DMS153 treated with DMSO at 0.1 percent for 48 hours (cell line): ENCODE data around the gene EHD4.

Experiments
- DNase-seq: peaks from one replicate; lab custom pipeline; 2025; ENCODE audit not compliant: unreplicated experiment; lab: John Stamatoyannopoulos, UW

EHD4 gene

GRCh38 chr15:41939986-41940385 is 32.4 kb downstream of the EHD4 start:
- no peak for DNase-seq

GRCh38 chr15:41937568-41937923 is 34.8 kb downstream of the EHD4 start:
- no peak for DNase-seq

GRCh38 chr15:41936649-41937567 is 35.4 kb downstream of the EHD4 start:
- no peak for DNase-seq

DNA sequence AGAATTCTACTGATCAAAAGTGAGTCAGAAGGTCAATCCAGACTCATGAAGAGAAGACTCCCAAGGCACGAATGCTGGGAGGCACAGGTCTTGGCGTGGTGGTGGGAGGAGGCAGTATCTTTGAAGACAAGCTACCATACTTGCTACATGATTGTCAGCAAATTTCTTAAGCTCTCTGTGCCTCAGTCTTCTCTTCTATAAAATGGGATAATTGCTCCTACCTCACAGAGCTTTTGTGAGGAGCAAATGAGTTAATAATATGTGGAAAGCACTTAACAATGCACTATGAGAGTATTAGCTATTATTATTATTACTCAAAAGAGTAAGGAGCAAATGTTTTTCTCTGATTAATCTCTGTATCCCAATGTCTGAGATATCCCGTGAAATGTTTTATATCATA is 36.2 kb downstream of the EHD4 start:
- no peak for DNase-seq

DNA sequence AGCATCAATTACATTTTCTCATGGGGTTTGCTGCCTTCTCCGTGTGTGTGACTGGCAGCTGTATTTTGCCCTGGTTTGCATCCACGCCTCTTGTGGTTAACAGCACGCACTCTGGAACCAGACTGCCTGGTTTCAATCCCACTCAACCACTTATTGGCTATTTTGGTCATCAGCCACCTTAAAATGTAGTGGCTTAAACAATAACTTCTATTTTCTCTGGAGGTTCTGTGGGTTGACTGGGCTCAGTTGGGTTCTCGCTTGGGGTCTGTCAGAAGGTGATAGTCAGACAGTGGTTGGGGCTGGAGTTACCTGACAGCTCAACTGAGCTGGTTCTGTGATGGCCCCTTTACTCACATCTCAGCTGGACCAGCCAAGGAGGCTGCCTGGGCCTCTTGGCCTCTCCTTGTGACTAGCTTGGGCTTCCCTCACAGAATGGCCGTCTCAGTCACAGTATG is 36.8 kb downstream of the EHD4 start:
- no peak for DNase-seq

- no peak for DNase-seq
Measured at GRCh38 chr15:41934843-41935242, 37.5 kb downstream of the EHD4 start.

DNA sequence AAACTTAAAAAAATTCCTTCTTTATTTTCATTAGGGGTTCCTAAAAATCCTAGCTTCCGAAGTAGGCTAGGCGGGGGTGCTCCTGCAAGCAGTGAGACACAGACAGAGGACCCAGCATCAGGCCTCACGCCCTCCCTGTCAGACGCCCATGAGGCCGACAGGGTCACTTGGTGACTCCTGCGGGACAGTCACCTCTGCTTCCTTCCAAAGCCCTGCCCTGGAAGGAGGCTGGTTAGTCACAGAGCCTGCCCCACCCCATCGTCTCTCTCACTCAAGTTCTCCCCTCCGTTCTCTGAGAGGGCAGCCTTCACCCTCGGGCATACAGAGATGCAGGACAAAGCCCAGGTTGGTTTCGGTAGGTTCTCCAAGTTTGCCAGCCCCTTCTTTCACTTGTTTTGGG is 38.6 kb downstream of the EHD4 start:
- DNase-seq = no peak

GRCh38 chr15:41933326-41933725 is 39.0 kb downstream of the EHD4 start:
- no peak for DNase-seq

- no peak for DNase-seq
Measured at GRCh38 chr15:41932511-41933289, 39.7 kb downstream of the EHD4 start.

GRCh38 chr15:41932101-41932500 is 40.3 kb downstream of the EHD4 start:
- no peak for DNase-seq

- no peak for DNase-seq
Measured at GRCh38 chr15:41930867-41931222, 41.5 kb downstream of the EHD4 start.

DNA sequence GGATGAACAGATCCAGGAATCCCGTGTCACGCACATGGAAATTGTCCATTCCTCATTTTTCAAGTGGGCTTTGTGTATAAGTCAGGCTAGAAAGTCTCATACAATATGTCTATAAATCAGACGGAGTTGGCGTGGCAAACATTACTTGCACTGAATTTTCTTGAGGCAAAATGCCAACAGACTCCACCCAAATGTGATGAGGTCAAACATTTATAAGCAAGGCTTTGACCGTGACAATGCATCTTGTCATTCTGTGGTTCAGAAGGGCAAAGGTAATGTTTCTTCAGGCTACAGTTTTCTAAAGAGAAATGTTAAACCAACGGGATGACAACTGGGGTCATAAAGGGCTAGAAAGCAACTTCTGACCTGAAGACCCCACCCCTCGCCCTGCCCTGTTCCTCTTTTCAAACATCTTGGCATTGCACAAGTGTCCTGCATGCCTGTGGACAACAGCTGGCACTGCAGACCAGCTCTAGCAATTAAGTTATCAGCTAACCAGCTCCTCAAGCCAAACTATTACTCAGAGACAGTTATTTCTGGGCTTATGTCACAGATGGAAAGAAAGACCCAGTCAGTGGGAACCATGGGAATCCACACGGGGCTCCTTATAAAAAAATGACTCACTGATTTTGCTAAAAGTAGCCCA is 42.0 kb downstream of the EHD4 start:
- DNase-seq = no peak

- no peak for DNase-seq
Measured at GRCh38 chr15:41928637-41929620, 43.4 kb downstream of the EHD4 start.

DNA sequence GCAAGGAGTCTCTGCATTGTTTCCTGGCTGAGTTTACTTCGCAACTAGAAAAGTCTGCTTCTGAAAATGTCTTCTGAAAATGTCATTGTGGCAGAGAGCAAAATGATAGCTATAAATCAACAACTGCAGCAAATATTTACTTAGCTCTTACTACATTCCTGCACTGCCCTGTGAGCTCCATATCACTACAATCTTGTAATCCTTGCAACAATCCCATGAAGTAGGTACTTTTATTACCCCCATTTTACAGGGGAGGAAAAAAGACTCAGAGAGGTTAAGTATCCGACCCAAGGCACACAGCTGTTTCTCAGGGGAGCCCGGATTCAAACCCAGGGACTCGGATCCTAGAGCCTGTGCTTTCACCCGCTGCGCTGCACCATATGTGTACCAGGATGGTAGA is 44.3 kb downstream of the EHD4 start:
- DNase-seq = no peak

- DNase-seq = no peak
Measured at GRCh38 chr15:41927536-41927935, 44.8 kb downstream of the EHD4 start.

DNA sequence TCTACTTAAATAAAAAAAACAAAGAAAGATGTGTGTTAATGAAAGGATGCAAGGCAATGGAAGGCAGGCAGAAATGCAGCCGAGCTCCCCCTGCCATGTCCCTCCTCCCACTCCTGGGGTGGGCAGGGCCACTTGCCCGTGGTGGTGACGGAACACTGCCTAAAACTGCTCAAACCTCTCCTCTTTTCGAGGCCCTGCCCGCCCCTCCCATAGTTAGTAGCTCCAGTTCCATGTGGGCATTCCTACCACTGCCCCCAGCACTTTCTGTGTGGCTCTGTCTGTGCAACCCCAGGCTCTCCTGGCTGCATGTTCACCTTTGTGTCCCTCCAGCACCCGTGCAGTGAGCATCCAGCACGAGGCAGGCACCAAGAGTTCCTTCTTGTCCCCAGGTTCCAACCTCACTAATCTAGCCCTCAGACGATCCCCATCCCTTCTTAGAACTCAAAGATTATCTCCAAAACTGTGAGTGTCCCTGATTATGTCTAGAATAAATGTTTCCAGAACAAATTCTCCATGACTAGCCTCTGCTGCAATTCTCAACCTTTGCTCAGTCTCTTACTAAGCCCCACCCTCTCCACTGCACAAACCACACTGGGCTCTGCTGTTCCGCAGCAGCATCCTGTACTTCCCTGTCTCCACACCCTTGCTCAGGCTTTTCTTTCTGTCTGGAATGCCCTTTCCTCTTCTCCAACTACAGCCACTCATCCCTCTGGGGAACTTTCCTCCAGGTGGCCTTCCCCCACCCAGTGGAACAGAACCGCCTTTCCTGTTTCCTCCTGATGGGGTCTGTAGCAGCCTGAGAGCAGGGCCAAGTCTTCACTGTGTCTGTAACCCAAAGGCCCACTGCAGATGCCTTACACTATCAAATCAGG is 45.9 kb downstream of the EHD4 start:
- no peak for DNase-seq

DNA sequence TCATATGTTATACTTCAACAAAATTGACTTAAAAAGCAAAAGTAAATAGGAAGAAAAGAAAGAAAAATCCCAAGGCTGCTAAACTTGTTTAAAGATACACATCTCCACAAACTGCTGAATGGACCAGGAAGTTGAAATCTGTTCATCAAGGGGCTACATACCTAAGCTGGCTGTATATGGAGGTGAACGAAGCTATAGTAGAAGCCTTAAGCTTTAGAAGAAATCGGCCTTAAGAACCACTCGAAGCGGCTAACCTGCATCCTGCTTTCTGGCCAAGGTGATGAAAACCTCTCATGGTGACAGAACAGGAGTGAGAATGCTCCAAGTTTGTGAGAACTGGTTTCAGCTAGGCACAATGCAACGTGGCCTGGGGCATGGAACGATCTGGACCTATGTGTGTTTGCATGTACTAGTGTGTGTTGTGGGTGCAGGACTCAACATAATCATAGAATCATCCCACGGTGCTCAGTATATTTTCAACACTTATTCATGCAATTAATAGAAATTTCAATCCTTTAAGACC is 47.2 kb downstream of the EHD4 start:
- no peak for DNase-seq

DNA sequence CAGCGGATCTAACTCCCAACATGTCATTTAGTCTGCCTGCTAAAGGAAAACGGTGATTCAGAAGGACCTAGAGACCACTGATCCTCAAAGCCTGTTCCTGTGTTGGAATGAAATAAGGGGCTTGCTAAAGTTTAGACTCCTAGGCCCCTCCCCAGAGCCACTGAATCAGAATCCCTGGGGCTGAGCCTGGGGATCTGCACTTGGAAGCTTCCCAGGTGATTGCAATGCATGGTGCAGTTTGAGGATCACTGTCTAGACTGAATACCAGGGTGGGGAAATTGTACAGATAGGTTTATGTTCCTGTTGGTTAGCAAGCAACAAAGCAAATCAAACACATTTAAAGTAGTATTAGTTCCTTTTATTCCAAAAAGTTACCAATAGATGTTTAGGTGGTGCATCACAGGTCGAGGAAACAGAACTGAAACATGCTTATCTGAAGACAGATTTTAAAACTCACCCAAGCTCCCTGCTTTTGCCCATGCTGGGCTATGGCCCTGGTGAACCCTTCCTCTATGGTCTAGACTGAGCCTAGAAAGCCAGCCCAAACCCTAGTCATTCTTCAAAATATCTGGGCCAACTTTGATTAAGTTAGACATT is 48.9 kb downstream of the EHD4 start:
- no peak for DNase-seq

- DNase-seq = no peak
Measured at GRCh38 chr15:41922353-41922752, 50.0 kb downstream of the EHD4 start.
